22Rv1 (cell line): ENCODE data around the gene CASP4.

ENCODE experiments used
- CTCF ChIP-seq: fragments of 450-650 bp; IDR thresholded peaks from 2 replicates; pipeline ENCODE4 v1.5.1; 2017; ENCODE audit warnings: mild to moderate bottlenecking
- ZFX ChIP-seq: fragments of 450-650 bp; IDR thresholded peaks from 2 replicates; pipeline ENCODE4 v1.6.1; 2017; ENCODE audit warnings: antibody characterized with exemption, borderline replicate concordance

GRCh38 chr11:104907521-104908185 is 60.7 kb downstream of the CASP4 start:
- TF ChIP-seq CTCF (no peak), ZFX (no peak)
